ENCODE measurements around the gene TMEM63A.

The TMEM63A gene

DNA sequence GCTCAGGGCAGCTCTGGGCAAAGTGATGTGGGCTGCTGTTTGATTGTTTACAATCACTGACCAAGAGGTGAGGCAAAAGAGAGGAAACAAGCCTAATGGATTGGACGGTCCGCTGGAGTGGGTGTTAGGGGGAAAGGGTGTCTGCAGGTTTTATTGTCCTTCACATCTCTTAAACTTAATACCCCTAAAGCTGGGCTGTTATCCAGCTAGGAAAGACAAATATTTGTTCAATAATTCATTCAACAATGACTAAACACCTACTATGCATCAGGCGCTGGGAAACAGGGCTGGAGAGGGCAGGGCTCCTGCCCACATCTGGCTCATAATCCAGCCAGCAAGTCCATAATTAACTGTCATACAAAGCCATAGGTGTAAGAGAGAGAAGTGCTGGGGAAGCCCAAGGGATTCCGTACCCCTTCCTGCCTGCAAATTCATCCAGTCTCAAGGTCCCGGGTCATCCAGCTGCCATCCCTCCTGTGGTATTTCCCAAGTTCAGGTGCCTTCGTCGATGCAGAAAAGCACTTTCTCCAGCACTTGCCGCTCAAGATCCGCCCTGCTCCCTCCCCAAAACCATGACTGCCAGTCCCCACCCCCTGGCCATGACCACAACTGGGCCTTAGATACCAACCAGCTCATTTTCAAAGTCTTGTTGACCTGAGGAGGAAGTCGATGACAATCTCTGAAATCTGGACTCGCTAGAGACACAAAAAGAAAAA, 10.7 kb downstream of the TMEM63A start:
- TF ChIP-seq GATA2 (IDR thresholded peaks at IDR 0.05; ENCODE audit: low read depth, low read length) (no peak), GATA3 (IDR thresholded peaks at IDR 0.05; ENCODE audit: low read depth, low read length) (no peak)

- TF ChIP-seq GATA3 (IDR thresholded peaks at IDR 0.05; ENCODE audit: low read depth, low read length) (no peak), GATA2 (IDR thresholded peaks at IDR 0.05; ENCODE audit: low read depth, low read length) (no peak)
Measured at GRCh38 chr1:225870911-225871310, 11.3 kb downstream of the TMEM63A start.

DNA sequence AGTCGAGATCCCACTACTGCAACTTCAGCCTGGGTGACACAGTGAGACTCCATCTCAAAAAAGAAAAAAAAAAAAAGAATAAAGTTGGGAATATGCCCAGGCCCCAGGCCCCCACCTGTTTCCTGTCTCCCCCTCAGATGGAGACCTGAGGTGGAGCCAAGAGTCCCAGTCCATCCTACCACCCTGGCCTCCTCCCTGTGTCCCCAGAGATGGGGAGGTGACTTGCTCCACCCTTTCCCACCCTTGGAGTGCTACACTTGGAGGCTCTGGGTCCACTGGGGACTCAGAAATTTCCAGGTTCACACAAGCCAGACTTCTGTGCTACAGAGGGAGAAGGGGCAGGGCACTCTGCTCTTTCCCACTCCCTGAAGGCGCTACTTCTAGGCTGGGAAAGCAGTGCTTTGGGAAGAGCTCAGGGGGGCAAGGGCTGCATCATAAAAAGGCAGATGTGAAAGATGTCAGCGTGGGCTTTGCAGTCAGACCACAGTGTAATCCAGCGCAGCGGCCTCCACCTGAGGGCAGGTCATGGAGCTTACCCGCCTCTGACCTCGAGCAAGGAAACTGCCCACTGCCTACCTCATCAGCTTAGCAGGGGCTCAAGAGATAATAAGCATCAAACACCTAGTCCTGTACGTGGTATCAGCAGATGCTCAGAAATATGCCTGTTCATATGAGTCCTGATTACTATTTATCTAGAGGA, 13.4 kb downstream of the TMEM63A start:
- TF ChIP-seq GATA2 (IDR thresholded peaks at IDR 0.05; ENCODE audit: low read depth, low read length): no peak
- no peak for TF ChIP-seq GATA3 (IDR thresholded peaks at IDR 0.05; ENCODE audit: low read depth, low read length)

GRCh38 chr1:225866981-225867380, 15.2 kb downstream of the TMEM63A start:
- TF ChIP-seq GATA3 (IDR thresholded peaks at IDR 0.05; ENCODE audit: low read depth, low read length): no peak
- TF ChIP-seq GATA2 (IDR thresholded peaks at IDR 0.05; ENCODE audit: low read depth, low read length): no peak

DNA sequence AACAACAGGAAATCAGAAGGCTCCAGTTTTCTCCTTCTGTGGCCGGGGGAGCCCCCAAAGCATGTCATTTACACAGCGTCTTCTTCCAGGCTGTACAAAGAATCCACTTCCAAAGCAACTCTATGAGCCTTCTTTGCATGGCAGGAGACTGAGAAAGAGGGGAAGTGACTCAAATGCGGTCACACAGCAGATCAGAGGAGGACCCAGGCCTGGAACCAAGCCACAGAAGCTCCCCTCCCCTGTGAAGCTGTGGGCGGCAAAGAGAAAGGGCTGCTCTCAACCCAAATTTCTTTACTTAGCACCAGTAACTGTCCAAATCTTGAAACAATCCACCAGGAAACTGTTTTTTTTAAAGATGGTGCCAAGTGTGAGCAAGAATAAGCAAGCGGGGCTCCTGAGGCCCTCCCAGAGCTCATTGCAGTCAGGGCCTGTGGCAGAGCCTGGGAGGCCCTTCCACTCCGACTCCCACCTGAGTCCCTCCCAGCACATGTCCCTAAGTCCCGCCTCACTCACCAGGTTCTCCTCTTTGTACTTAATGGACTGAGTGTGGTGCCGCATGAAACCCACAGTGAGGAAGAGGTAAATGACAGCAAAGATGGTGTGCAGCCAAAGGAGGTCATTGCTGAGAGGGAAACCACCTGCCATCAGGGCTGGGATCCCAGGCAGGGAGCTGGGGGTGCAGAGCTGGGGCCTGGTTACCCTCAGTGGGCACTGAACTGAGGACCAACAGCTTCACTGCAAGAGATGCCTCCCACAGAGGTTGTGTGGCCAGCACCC, 15.9 kb downstream of the TMEM63A start:
- TF ChIP-seq GATA3 (IDR thresholded peaks at IDR 0.05; ENCODE audit: low read depth, low read length): no peak
- no peak for TF ChIP-seq GATA2 (IDR thresholded peaks at IDR 0.05; ENCODE audit: low read depth, low read length)

- no peak for TF ChIP-seq GATA3 (IDR thresholded peaks at IDR 0.05; ENCODE audit: low read depth, low read length)
- TF ChIP-seq GATA2 (IDR thresholded peaks at IDR 0.05; ENCODE audit: low read depth, low read length): no peak
Measured at GRCh38 chr1:225865514-225865913, 16.7 kb downstream of the TMEM63A start.

GRCh38 chr1:225863167-225863566, 19.0 kb downstream of the TMEM63A start:
- TF ChIP-seq GATA2 (IDR thresholded peaks at IDR 0.05; ENCODE audit: low read depth, low read length) (no peak), GATA3 (IDR thresholded peaks at IDR 0.05; ENCODE audit: low read depth, low read length) (no peak)

DNA sequence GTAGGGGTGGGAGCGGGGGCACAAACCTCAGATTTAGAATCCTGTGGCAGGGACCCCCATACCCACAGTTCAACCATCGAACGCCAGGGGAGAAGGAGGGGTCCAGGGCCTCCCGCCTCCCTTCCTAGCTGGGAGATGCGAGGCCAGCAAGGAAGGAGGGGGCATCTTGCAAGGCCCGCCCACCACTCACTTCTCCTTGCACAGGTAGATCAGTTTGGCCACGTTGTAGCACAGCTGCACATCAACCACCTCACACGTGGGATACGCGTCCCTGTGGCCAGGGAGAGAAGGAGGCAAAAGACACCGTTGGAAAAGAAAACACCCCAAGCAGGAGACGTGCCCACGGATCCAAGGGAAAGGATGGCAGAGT, 19.6 kb downstream of the TMEM63A start:
- TF ChIP-seq GATA3 (IDR thresholded peaks at IDR 0.05; ENCODE audit: low read depth, low read length) (no peak), GATA2 (IDR thresholded peaks at IDR 0.05; ENCODE audit: low read depth, low read length) (no peak)

GRCh38 chr1:225861834-225862580, 20.2 kb downstream of the TMEM63A start:
- no peak for TF ChIP-seq GATA2 (IDR thresholded peaks at IDR 0.05; ENCODE audit: low read depth, low read length)
- no peak for TF ChIP-seq GATA3 (IDR thresholded peaks at IDR 0.05; ENCODE audit: low read depth, low read length)

DNA sequence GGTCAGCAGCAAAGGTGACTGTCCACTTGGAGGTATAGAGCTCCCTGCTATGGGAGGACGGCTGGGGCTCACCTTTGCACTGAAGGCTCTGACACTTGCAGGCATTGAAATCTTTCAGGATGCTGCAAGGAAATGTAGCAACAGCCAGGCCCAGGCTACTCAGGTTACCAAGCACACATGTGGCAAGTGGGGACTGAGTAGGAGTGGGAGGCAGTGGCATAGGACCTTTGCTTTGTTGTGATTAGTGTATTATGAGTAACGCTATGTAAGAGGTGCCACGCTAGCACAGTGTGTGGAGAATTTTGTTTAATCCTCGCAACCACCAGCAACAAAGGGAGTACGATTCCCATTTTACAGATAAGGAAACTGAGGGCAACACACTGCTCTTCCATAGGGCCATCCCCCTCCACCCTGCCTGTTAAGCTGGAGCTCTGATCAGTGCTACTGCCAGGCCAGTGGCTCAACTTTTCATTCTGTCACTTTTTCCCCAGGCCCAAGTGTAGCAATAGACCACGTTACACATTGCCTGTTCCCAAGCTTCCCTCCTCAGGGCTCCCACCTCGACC, 21.2 kb downstream of the TMEM63A start:
- no peak for TF ChIP-seq GATA2 (IDR thresholded peaks at IDR 0.05; ENCODE audit: low read depth, low read length)
- no peak for TF ChIP-seq GATA3 (IDR thresholded peaks at IDR 0.05; ENCODE audit: low read depth, low read length)

- TF ChIP-seq GATA2 (IDR thresholded peaks at IDR 0.05; ENCODE audit: low read depth, low read length): no peak
- no peak for TF ChIP-seq GATA3 (IDR thresholded peaks at IDR 0.05; ENCODE audit: low read depth, low read length)
Measured at GRCh38 chr1:225860107-225860506, 22.1 kb downstream of the TMEM63A start.

GRCh38 chr1:225859151-225859550, 23.0 kb downstream of the TMEM63A start:
- TF ChIP-seq GATA2 (IDR thresholded peaks at IDR 0.05; ENCODE audit: low read depth, low read length): no peak
- no peak for TF ChIP-seq GATA3 (IDR thresholded peaks at IDR 0.05; ENCODE audit: low read depth, low read length)

- TF ChIP-seq GATA3 (IDR thresholded peaks at IDR 0.05; ENCODE audit: low read depth, low read length) (no peak), GATA2 (IDR thresholded peaks at IDR 0.05; ENCODE audit: low read depth, low read length) (no peak)
Measured at GRCh38 chr1:225857256-225857655, 24.9 kb downstream of the TMEM63A start.
